Mononuclear cell (primary cell): ENCODE data around the gene CTSV. TPM values are rescaled to one million over a fixed set of nuclear protein-coding genes. Genes with fewer than 3 reads are reported as not detected.
"Not testable (repeated sequence)": the region's sequence is repeated elsewhere in the genome, so short reads cannot be mapped to it uniquely, and the experiment has no call there.

ENCODE experiments used
- H3K27me3 ChIP-seq: 2 replicates; pipeline ENCODE4 v1.6.0; 2011; ENCODE audit warnings: low read length, control low read depth; ENCODE audit not compliant: insufficient read depth
- H3K4me1 ChIP-seq: 2 replicates; pipeline ENCODE4 v1.5.1; 2011; ENCODE audit warnings: mild to moderate bottlenecking, low read length, control low read depth; ENCODE audit not compliant: insufficient read depth
- H3K4me3 ChIP-seq: 2 replicates; pipeline ENCODE4 v1.5.1; 2011; ENCODE audit warnings: mild to moderate bottlenecking, low read length, moderate library complexity
- H3K9me3 ChIP-seq: 2 replicates; pipeline ENCODE4 v1.5.1; 2011; ENCODE audit warnings: low read depth, mild to moderate bottlenecking, control low read depth, low read length
- total RNA-seq: library from RNA; depleted of rRNA; stranded (reverse); fragments of >200 nt; gene quantifications from one replicate; pipeline ENCODE4 v1.2.3, GENCODE V29; 2012

CTSV gene
- 0.10 TPM for total RNA-seq

GRCh38 chr9:97038611-97039513 is at the start of gene CTSV:
Gene CTSV, minus strand, starts transcription at chr9:97039142. Its CDS starts 1,099 bp downstream, at chr9:97038043.
- no peaks in the 10 kb centered on the region for H3K9me3 ChIP-seq
- peak within 1 kb of the TSS; percentile 27 for H3K4me3 ChIP-seq
- H3K27me3 ChIP-seq, result peaks cover 35% of the 10 kb centered on the region
- peaks cover 13% of the 10 kb centered on the region for H3K4me1 ChIP-seq

- not testable (repeated sequence) for H3K9me3 ChIP-seq, H3K4me1 ChIP-seq, H3K4me3 ChIP-seq
These were observed 48.8 kb upstream of the CTSV start for GRCh38 chr9:97087668-97088215.

GRCh38 chr9:97084562-97084991 is 45.6 kb upstream of the CTSV start:
- H3K9me3 ChIP-seq, H3K4me1 ChIP-seq: not testable (repeated sequence)

More at GRCh38 chr9:97087668-97088215, 48.8 kb upstream of the CTSV start:
- H3K27me3 ChIP-seq, result not testable (repeated sequence)

GRCh38 chr9:97078362-97078761 is 39.4 kb upstream of the CTSV start:
- Histone ChIP-seq H3K9me3 (no peaks in the 10 kb centered on the region), H3K4me1 (no peaks in the 10 kb centered on the region), H3K27me3 (peaks cover 12% of the 10 kb centered on the region), H3K4me3 (no peak overlapping the region)

More at GRCh38 chr9:97084562-97084991, 45.6 kb upstream of the CTSV start:
- H3K27me3 ChIP-seq, H3K4me3 ChIP-seq: not testable (repeated sequence)

DNA sequence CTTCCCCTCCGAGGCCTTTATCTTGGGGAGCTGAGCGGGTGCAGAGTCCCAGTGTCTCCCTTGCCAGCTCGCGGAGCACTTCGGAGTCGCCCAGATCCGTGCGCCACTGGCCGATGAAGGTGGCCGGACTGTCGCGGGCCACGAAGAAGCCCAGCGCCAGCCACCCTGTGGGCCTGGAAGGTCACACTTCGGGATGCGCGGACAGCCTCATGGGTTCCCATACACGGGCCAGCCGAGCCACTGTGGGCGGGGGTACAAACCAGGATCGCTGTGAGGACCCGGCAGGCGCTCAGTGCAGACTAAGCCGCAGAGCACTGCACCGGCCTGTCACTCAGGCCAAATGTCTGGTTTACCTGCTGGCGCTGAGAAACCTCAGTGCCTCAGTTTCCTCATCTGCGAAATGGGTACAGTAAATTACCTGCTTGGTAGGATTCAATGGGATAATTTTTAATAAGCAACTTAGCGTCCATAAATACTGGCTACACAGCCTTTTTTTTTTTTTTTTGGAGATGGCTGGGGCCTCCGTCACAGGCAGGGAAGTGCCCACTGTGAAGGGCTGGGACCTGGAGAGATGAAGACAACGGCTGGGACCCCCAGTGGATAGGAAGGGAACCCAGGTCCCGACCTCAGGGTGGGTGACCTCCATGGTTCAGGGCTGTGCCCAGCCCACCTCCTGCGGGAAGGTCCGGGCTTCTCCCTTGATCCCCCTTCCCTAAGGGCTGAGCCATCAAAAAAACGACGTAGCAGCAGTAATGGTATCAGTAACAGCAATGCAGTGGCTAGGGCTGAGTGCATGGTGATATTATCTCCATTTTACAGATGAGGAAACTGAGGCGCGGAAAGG is 38.7 kb upstream of the CTSV start:
- Histone ChIP-seq H3K4me3 (no peak overlapping the region), H3K9me3 (no peaks in the 10 kb centered on the region), H3K27me3 (peaks cover 12% of the 10 kb centered on the region), H3K4me1 (no peaks in the 10 kb centered on the region)

GRCh38 chr9:97076731-97077451 is 37.9 kb upstream of the CTSV start:
- H3K4me3 ChIP-seq, H3K9me3 ChIP-seq, H3K4me1 ChIP-seq: not testable (repeated sequence)
- peaks cover 12% of the 10 kb centered on the region for H3K27me3 ChIP-seq

GRCh38 chr9:97076238-97076637 is 37.3 kb upstream of the CTSV start:
- peaks cover 12% of the 10 kb centered on the region for H3K27me3 ChIP-seq
- H3K4me3 ChIP-seq, result no peak overlapping the region
- no peaks in the 10 kb centered on the region for H3K9me3 ChIP-seq
- no peaks in the 10 kb centered on the region for H3K4me1 ChIP-seq

GRCh38 chr9:97075289-97075985 is 36.5 kb upstream of the CTSV start:
- Histone ChIP-seq H3K4me1 (no peaks in the 10 kb centered on the region), H3K27me3 (peaks cover 12% of the 10 kb centered on the region), H3K9me3 (no peaks in the 10 kb centered on the region), H3K4me3 (no peak overlapping the region)

DNA sequence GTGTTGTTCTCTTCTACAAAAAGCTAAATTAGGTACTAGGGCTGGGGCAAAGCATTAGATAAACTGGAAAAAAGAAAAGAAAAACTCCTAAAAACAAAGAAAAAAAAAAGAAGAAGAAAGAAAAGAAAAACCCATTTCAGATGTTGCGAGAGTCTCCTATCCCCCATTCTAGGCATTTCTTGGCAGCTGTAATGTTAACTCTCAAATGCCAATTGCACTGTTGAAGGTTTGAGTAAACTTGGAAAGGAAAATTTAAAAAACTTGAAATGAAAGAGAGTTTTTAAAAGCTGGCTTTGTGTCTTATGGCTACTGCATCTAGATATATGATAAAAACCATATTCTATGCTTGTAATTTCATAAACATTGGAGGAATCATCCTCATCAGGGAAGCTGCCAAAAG is 34.6 kb upstream of the CTSV start:
- peaks cover 12% of the 10 kb centered on the region for H3K27me3 ChIP-seq
- no peaks in the 10 kb centered on the region for H3K9me3 ChIP-seq
- no peaks in the 10 kb centered on the region for H3K4me1 ChIP-seq
- H3K4me3 ChIP-seq, result no peak overlapping the region

DNA sequence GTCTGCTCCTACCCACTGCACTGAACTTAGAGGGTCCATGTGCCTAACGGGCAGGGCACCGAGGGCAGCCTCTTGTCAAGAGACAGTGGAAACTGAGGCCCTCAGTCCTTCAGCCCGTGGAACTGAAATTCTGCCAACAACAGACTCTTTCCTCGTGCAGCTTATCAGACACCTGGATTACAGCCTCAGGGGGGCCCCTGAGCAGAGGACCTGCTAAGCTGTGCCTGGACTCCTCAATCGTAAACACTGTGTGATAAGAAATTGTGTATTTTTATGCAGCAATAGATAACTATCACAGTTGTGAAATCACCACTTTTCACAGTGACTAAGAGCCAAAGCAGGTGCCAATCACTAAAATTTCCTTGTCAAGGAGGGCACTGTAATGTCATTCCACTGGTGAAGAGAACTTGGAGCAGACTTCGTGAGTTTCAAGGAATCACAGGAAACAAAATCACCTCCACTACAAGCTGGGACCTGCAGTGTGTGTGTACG is 33.4 kb upstream of the CTSV start:
- no peaks in the 10 kb centered on the region for H3K4me1 ChIP-seq
- H3K4me3 ChIP-seq, result no peak overlapping the region
- H3K27me3 ChIP-seq, result peaks cover 9% of the 10 kb centered on the region
- H3K9me3 ChIP-seq, result no peaks in the 10 kb centered on the region

DNA sequence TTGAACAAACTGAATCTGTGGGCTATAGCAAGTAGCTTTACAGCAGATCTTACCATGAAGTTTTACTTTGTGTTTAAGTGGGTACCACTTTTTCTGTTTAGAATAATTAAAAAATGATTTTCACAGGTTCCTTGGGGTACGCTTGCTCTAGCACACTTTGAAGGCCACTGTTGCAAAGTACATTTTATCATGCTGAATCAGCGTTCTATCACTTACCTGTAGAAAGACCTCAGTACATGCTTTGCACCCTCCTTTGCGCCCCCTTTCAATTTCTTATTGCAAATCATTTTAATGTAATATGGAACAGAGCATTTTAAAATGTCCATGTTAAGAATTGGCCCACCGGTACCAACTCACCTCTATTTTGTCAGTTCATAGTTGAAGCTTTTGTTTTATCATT is 31.4 kb upstream of the CTSV start:
- not testable (repeated sequence) for H3K4me3 ChIP-seq, H3K4me1 ChIP-seq, H3K27me3 ChIP-seq, H3K9me3 ChIP-seq

GRCh38 chr9:97067490-97067889 is 28.5 kb upstream of the CTSV start:
- no peaks in the 10 kb centered on the region for H3K4me1 ChIP-seq
- H3K27me3 ChIP-seq, result no peaks in the 10 kb centered on the region
- no peak overlapping the region for H3K4me3 ChIP-seq
- H3K9me3 ChIP-seq, result no peaks in the 10 kb centered on the region

GRCh38 chr9:97064176-97064575 is 25.2 kb upstream of the CTSV start:
- H3K9me3 ChIP-seq, result no peaks in the 10 kb centered on the region
- H3K27me3 ChIP-seq, result no peaks in the 10 kb centered on the region
- no peaks in the 10 kb centered on the region for H3K4me1 ChIP-seq

GRCh38 chr9:97060796-97061195 is 21.9 kb upstream of the CTSV start:
- Histone ChIP-seq H3K4me3 (no peak overlapping the region), H3K27me3 (no peaks in the 10 kb centered on the region), H3K4me1 (no peaks in the 10 kb centered on the region), H3K9me3 (no peaks in the 10 kb centered on the region)

More at GRCh38 chr9:97064176-97064575, 25.2 kb upstream of the CTSV start:
- H3K4me3 ChIP-seq, result no peak overlapping the region
